ENCODE data around the gene ASXL2. TPM values are rescaled to one million over a fixed set of nuclear protein-coding genes. Genes with fewer than 3 reads are reported as not detected.

Gene ASXL2
- polyA plus RNA-seq, 1 experiment = 14.0 TPM

- CTCF ChIA-PET = interaction anchor here (0.9 kb wide), 1 partner anchor 107 kb away, joined by 3 read pairs; no protein-coding TSS in a partner anchor
- DNase-seq (ENCODE audit: low read depth, low spot score) = no peak
- Histone ChIP-seq H3K27me3 (ENCODE audit: control insufficient read depth, insufficient read depth, low read length) (no peaks in the 10 kb centered on the region), H3K27ac (ENCODE audit: low read depth, low read length) (no peak overlapping the region), H3K4me3 (ENCODE audit: low read depth, low read length) (no peak overlapping the region), H3K9me3 (ENCODE audit: control insufficient read depth, insufficient read depth, low read length) (no peaks in the 10 kb centered on the region)
- POLR2A ChIA-PET = no interaction called here
- no peak for TF ChIP-seq CTCF (IDR thresholded peaks at IDR 0.05; ENCODE audit: low read depth, low read length)
Observed at GRCh38 chr2:25845843-25846505, 32.3 kb downstream of the ASXL2 start.

- ChIA-PET CTCF (interaction anchor here (1.0 to 1.4 kb wide), 2 partner anchors 9 to 10 kb away, joined by 3 to 11 read pairs; no protein-coding TSS in a partner anchor), POLR2A (no interaction called here)
- 0 out of 2 replicates have a peak, but pooled peaks have one; percentile 3 for TF ChIP-seq CTCF (IDR thresholded peaks at IDR 0.05; ENCODE audit: low read depth, low read length)
- H3K4me3 ChIP-seq (ENCODE audit: low read depth, low read length) = no peak overlapping the region
- no peaks in the 10 kb centered on the region for H3K27me3 ChIP-seq (ENCODE audit: control insufficient read depth, insufficient read depth, low read length)
- peak; percentile 21 for DNase-seq (ENCODE audit: low read depth, low spot score)
- H3K9me3 ChIP-seq (ENCODE audit: control insufficient read depth, insufficient read depth, low read length) = no peaks in the 10 kb centered on the region
- H3K27ac ChIP-seq (ENCODE audit: low read depth, low read length) = no peak overlapping the region
Observed at GRCh38 chr2:25844089-25844488, 34.2 kb downstream of the ASXL2 start.

GRCh38 chr2:25842155-25842554 lies 36.1 kb downstream of the ASXL2 start:
- DNase-seq (ENCODE audit: low read depth, low spot score) = no peak
- no peaks in the 10 kb centered on the region for H3K27me3 ChIP-seq (ENCODE audit: control insufficient read depth, insufficient read depth, low read length)
- no peak overlapping the region for H3K27ac ChIP-seq (ENCODE audit: low read depth, low read length)
- CTCF ChIA-PET = interaction anchor here (3.0 kb wide), 1 partner anchor 10 kb away, joined by 21 read pairs; no protein-coding TSS in a partner anchor
- no peak for TF ChIP-seq CTCF (IDR thresholded peaks at IDR 0.05; ENCODE audit: low read depth, low read length)
- POLR2A ChIA-PET = no interaction called here
- no peaks in the 10 kb centered on the region for H3K9me3 ChIP-seq (ENCODE audit: control insufficient read depth, insufficient read depth, low read length)
- H3K4me3 ChIP-seq (ENCODE audit: low read depth, low read length) = no peak overlapping the region

- Histone ChIP-seq H3K27ac (ENCODE audit: low read depth, low read length) (no peak overlapping the region), H3K9me3 (ENCODE audit: control insufficient read depth, insufficient read depth, low read length) (no peaks in the 10 kb centered on the region), H3K4me3 (ENCODE audit: low read depth, low read length) (no peak overlapping the region), H3K27me3 (ENCODE audit: control insufficient read depth, insufficient read depth, low read length) (no peaks in the 10 kb centered on the region)
- ChIA-PET POLR2A (no interaction called here), CTCF (interaction anchor here (1.5 to 2.1 kb wide), 2 partner anchors 15 to 307 kb away, joined by 6 to 14 read pairs; no protein-coding TSS in a partner anchor)
- TF ChIP-seq CTCF (IDR thresholded peaks at IDR 0.05; ENCODE audit: low read depth, low read length) = no peak
- no peak for DNase-seq (ENCODE audit: low read depth, low spot score)
Observed at GRCh38 chr2:25838152-25838756, 40.0 kb downstream of the ASXL2 start.

GRCh38 chr2:25835906-25836305 lies 42.4 kb downstream of the ASXL2 start:
- ChIA-PET CTCF (interaction anchor here (2.3 kb wide), 1 partner anchor 16 kb away, joined by 17 read pairs; no protein-coding TSS in a partner anchor), POLR2A (no interaction called here)
- no peak for TF ChIP-seq CTCF (IDR thresholded peaks at IDR 0.05; ENCODE audit: low read depth, low read length)
- no peak for DNase-seq (ENCODE audit: low read depth, low spot score)
- no peak overlapping the region for H3K27ac ChIP-seq (ENCODE audit: low read depth, low read length)
- H3K27me3 ChIP-seq (ENCODE audit: control insufficient read depth, insufficient read depth, low read length) = no peaks in the 10 kb centered on the region
- no peak overlapping the region for H3K4me3 ChIP-seq (ENCODE audit: low read depth, low read length)
- H3K9me3 ChIP-seq (ENCODE audit: control insufficient read depth, insufficient read depth, low read length) = no peaks in the 10 kb centered on the region

Measured in AG04450 (cell line).